Right lobe of liver (tissue), 6 donors: ENCODE data around the gene AJAP1. TPM values are rescaled to one million over a fixed set of nuclear protein-coding genes. Genes with fewer than 3 reads are reported as not detected.

Experiments
- ATAC-seq, 4 donors: fragments of 200-7000 bp; cut with Tn5 transposase; one replicate each; pipeline ENCODE4 v1.9.1; 2020; ENCODE audit warnings: mild to moderate bottlenecking in 4 of 4, moderate library complexity in 4 of 4
- DNase-seq, 3 donors: peaks; one replicate each; pipeline ENCODE4 v3.0.0-alpha.2; 2020
- H3K27ac ChIP-seq, 3 donors: fragments of 200-600 bp; one replicate each; pipeline ENCODE4 v1.8.0; 2022
- H3K27me3 ChIP-seq, 2 donors: fragments of 200-600 bp; one replicate each; pipeline ENCODE4 v1.8.0; 2022
- H3K36me3 ChIP-seq, 4 donors: fragments of 200-600 bp; sonication (generic) in 1 of 4; one replicate each; pipeline versions ENCODE4 v1.5.1 to v1.8.0; 2017 to 2022; ENCODE audit warnings: control low read depth in 1 of 4
- H3K4me1 ChIP-seq, 4 donors: fragments of 200-600 bp; sonication (generic) in 1 of 4; one replicate each; pipeline versions ENCODE4 v1.5.1 to v1.8.0; 2017 to 2022; ENCODE audit warnings: control low read depth in 1 of 4
- H3K4me3 ChIP-seq, 3 donors: fragments of 200-600 bp; one replicate each; pipeline ENCODE4 v1.8.0; 2022
- H3K9me3 ChIP-seq, 4 donors: fragments of 200-600 bp; sonication (generic) in 1 of 4; one replicate each; pipeline versions ENCODE4 v1.5.1 to v1.8.0; 2017 to 2022; ENCODE audit warnings: control low read depth in 1 of 4
- POLR2A ChIP-seq: fragments of 450-650 bp; IDR thresholded peaks from one replicate; pipeline ENCODE4 v1.6.1; 2017; ENCODE audit warnings: antibody characterized with exemption, mild to moderate bottlenecking
- WGBS: methylation state at CpG from one replicate; pipeline ENCODE4 v1.1.6; 2018; ENCODE audit warnings: low coverage, low lambda C conversion rate; ENCODE audit not compliant: insufficient coverage; ENCODE audit errors: missing lambda C conversion rate; 5-methylcytosine and 5-hydroxymethylcytosine counted together
- intact Hi-C, 2 donors: fragments of 100-400 bp; cut with DNase I; formaldehyde crosslinking; loops; one replicate each; pipeline versions ENCODE4 v1.11.2 to v1.14.1; 2022
- total RNA-seq, 6 experiments: library from RNA; depleted of rRNA in 2 of 6; stranded (reverse); fragments of >200 nt in 2 of 6; fragmentation: NEBNext Ultra II Directional in 3 of 6; extraction: Animal tissue kit (Norgen Biotek cat#: 25700) in 3 of 6; gene quantifications; one replicate each; pipeline versions ENCODE4 v1.1.0 to v1.2.4, GENCODE V29; 2016 to 2023
- TF ChIP-seq, protein P1 (sequence below), 4 donors: fragments of 200-600 bp in 3 of 4; fragments of 450-650 bp in 1 of 4; IDR thresholded peaks; one replicate each; pipeline versions ENCODE4 v1.5.1 to v1.8.0; 2016 to 2022; ENCODE audit warnings: antibody characterized with exemption in 4 of 4, mild to moderate bottlenecking in 2 of 4
- donor health status: DM: no; HTN: yes; CAD: no.
- donor health status: DM: no; HTN: no; CAD: no.
- donor health status: DM: no; HTN: no; CAD: no.
- donor health status: DM: no; HTN: yes; CAD: no.
- donor health status: DM: no; HTN: yes; CAD: no.

AJAP1 gene
- total RNA-seq, 6 experiments from 2014 or later, result 0.06 to 0.35 (median 0.13) TPM

DNA sequence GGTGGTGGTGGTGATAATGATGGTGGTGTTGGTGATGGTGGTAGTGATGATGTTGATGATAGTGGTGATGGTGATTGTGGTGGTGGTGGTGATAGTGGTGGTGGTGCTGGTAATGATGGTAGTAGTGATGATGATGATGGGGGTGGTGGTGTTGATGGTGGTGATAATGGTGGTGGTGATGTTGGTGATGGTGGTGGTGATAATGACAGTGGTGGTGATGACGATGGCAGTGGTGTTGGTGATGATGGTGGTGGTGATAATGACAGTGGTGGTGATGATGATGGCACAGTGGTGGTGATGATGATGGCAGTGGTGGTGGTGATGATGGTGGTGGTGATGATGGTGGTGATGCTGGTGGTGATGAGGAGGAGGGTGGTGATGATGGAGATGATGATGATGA, 7.0 kb upstream of the AJAP1 start:
- Histone ChIP-seq H3K9me3 (no peaks in the 10 kb centered on the region), H3K27ac (no peak overlapping the region), H3K36me3 (no peaks in the 10 kb centered on the region), H3K4me3 (no peak overlapping the region), H3K4me1 (peaks cover 0 to under 1% (median 0%) of the 10 kb centered on the region in 4 donors), H3K27me3 (no peaks in the 10 kb centered on the region)
- no peak for TF ChIP-seq POLR2A
- TF ChIP-seq, protein P1, sequence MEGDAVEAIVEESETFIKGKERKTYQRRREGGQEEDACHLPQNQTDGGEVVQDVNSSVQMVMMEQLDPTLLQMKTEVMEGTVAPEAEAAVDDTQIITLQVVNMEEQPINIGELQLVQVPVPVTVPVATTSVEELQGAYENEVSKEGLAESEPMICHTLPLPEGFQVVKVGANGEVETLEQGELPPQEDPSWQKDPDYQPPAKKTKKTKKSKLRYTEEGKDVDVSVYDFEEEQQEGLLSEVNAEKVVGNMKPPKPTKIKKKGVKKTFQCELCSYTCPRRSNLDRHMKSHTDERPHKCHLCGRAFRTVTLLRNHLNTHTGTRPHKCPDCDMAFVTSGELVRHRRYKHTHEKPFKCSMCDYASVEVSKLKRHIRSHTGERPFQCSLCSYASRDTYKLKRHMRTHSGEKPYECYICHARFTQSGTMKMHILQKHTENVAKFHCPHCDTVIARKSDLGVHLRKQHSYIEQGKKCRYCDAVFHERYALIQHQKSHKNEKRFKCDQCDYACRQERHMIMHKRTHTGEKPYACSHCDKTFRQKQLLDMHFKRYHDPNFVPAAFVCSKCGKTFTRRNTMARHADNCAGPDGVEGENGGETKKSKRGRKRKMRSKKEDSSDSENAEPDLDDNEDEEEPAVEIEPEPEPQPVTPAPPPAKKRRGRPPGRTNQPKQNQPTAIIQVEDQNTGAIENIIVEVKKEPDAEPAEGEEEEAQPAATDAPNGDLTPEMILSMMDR (IDR thresholded peaks at IDR 0.05), result no peak
- ATAC-seq, result no peak
- no peak for DNase-seq
- intact Hi-C loops, result no loop called here
- 54% methylated on average over 1 of the region's 1 CpG for WGBS

GRCh38 chr1:4648657-4649056, 5.8 kb upstream of the AJAP1 start:
- no peak for TF ChIP-seq POLR2A
- TF ChIP-seq, protein P1 (IDR thresholded peaks at IDR 0.05), result no peak
- ATAC-seq (no peak), DNase-seq (no peak)
- peaks cover 0 to 5% of the 10 kb centered on the region in 2 donors for H3K27me3 ChIP-seq
- H3K27ac ChIP-seq, result no peak overlapping the region
- 80% methylated on average over 1 of the region's 2 CpGs for WGBS
- no peak overlapping the region for H3K4me3 ChIP-seq
- no peaks in the 10 kb centered on the region for H3K36me3 ChIP-seq
- intact Hi-C loops, result no loop called here
- peaks cover 0 to 6% (median 0%) of the 10 kb centered on the region in 4 donors for H3K4me1 ChIP-seq
- H3K9me3 ChIP-seq, result no peaks in the 10 kb centered on the region

DNA sequence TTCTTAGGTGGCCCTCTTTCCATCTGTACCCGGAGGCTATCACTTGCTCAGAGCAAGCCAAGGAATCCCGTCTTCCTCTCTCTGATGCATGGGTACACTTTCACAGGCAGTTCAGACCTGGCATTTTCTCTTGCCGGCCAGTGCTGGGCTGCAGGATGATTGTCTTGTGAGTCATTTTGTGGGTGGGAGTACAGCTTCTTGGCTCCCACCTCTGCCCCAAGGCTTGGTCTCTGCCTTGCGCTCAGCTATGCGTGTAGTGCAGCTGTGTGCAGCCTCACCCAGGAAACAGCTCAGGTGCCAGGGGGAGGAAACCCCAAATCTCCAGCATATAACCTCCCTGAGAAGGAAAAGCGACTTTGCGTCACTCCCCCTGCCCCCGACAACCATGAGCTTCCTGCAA, 3.9 kb upstream of the AJAP1 start:
- WGBS, result 47% methylated on average over 8 of the region's 8 CpGs
- DNase-seq (no peak), ATAC-seq (no peak)
- no peak for TF ChIP-seq POLR2A
- TF ChIP-seq, protein P1 (IDR thresholded peaks at IDR 0.05), result no peak
- Histone ChIP-seq H3K27me3 (peaks cover 0 to 12% of the 10 kb centered on the region in 2 donors), H3K9me3 (no peaks in the 10 kb centered on the region), H3K4me1 (peaks cover 0 to 6% (median 0%) of the 10 kb centered on the region in 4 donors), H3K4me3 (no peak overlapping the region), H3K27ac (no peak overlapping the region), H3K36me3 (no peaks in the 10 kb centered on the region)
- intact Hi-C loops, result no loop called here

DNA sequence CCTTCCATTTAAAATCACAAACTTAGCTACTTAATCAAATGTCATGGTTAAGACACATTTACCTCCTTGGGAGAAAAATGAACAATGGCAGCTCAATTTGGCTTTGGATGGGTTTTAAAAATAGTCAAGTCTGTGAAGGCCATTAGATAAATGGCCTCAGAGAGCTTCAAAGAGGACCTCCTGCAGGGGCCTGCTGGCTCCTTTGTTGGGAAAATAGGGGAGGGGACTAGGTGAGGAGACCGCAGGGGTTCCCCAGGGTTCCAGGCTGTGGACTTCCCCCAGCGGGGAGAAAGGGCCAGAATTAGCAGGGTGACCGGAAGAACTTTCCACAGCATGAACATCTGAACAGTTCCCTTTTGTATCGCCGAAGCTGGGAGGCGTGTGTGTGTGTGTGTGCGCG, 3.4 kb upstream of the AJAP1 start:
- DNase-seq, result no peak
- WGBS, result 50% methylated on average over 6 of the region's 8 CpGs
- TF ChIP-seq POLR2A, result no peak
- TF ChIP-seq, protein P1 (IDR thresholded peaks at IDR 0.05), result no peak

More for the DNA sequence above, 3.4 kb upstream of the AJAP1 start:
- H3K4me1 ChIP-seq, result peaks cover 0 to 6% (median 0%) of the 10 kb centered on the region in 4 donors
- no peak overlapping the region for H3K27ac ChIP-seq
- no peaks in the 10 kb centered on the region for H3K9me3 ChIP-seq
- no peak for ATAC-seq
- no peak overlapping the region for H3K4me3 ChIP-seq
- peaks cover 0 to 12% of the 10 kb centered on the region in 2 donors for H3K27me3 ChIP-seq
- H3K36me3 ChIP-seq, result no peaks in the 10 kb centered on the region
- intact Hi-C loops, result no loop called here
